ENCODE data around the gene CCDC39.

Gene CCDC39

DNA sequence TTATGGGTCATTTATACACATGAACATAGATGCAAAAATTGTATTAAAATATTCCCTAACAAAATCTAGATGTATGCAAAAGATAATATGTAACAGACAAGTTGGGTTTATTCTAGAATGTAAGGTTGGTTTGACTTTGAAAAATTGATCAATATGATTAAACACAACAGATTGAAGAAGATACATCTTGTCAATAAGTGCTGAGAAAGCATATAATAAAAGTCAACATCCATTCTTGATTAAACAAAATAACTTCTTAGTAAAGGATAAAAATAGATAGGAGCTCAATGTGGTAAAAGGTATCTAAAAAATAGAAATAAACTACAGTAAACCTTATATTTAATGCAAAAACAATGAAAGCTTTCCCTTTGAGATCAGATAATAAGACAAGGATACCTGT lies 38.3 kb downstream of the CCDC39 start:
- no peak overlapping the region for H3K4me3 Mint-ChIP-seq
- H3K27ac Mint-ChIP-seq: no peak overlapping the region
- no peaks in the 10 kb centered on the region for H3K27me3 Mint-ChIP-seq (ENCODE audit: low read depth)
- TF ChIP-seq CTCF (IDR thresholded peaks at IDR 0.05; ENCODE audit: unreplicated experiment in 3 of 3): no peak
- no peaks in the 10 kb centered on the region for H3K36me3 Mint-ChIP-seq (ENCODE audit: low read depth)
- no peaks in the 10 kb centered on the region for H3K4me1 Mint-ChIP-seq
- H3K9me3 Mint-ChIP-seq: no peaks in the 10 kb centered on the region

GRCh38 chr3:180633722-180634121 lies 45.6 kb downstream of the CCDC39 start:
- H3K36me3 Mint-ChIP-seq (ENCODE audit: low read depth): no peaks in the 10 kb centered on the region
- no peak overlapping the region for H3K4me3 Mint-ChIP-seq
- peak in 2 of 3 experiments; percentile 26 to 32 for TF ChIP-seq CTCF (IDR thresholded peaks at IDR 0.05; ENCODE audit: unreplicated experiment in 3 of 3)
- peak overlapping the region; percentile 17 to 87 (median 23) for H3K27ac Mint-ChIP-seq
- no peaks in the 10 kb centered on the region for H3K9me3 Mint-ChIP-seq
- H3K4me1 Mint-ChIP-seq: no peaks in the 10 kb centered on the region
- H3K27me3 Mint-ChIP-seq (ENCODE audit: low read depth): peaks cover 4% of the 10 kb centered on the region

DNA sequence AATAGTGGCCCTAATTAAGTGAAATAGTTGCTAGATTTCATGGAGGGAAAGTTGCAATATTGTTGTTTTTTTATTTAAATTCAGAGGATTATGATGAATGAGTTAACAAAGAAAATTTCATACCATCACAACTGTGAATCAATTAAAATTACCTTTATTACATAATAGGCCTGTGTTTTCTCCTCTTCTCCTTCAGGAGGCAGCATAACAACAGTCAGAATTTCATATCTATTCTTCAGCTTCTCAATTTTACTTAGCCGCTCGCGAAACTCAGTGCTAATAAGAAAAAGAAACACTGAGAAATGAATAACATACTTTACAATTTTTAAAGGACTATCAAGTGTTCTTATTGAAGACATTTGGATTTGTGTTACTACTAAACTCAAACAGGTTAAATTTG lies 48.0 kb downstream of the CCDC39 start:
- H3K4me1 Mint-ChIP-seq: no peaks in the 10 kb centered on the region
- H3K36me3 Mint-ChIP-seq (ENCODE audit: low read depth): no peaks in the 10 kb centered on the region
- H3K4me3 Mint-ChIP-seq: no peak overlapping the region
- no peak overlapping the region for H3K27ac Mint-ChIP-seq
- no peak for TF ChIP-seq CTCF (IDR thresholded peaks at IDR 0.05; ENCODE audit: unreplicated experiment in 3 of 3)
- H3K9me3 Mint-ChIP-seq: no peaks in the 10 kb centered on the region
- peaks cover 4% of the 10 kb centered on the region for H3K27me3 Mint-ChIP-seq (ENCODE audit: low read depth)

- H3K9me3 Mint-ChIP-seq: no peaks in the 10 kb centered on the region
- no peak for TF ChIP-seq CTCF (IDR thresholded peaks at IDR 0.05; ENCODE audit: unreplicated experiment in 3 of 3)
- peaks cover 3% of the 10 kb centered on the region for H3K36me3 Mint-ChIP-seq (ENCODE audit: low read depth)
- H3K4me1 Mint-ChIP-seq: no peaks in the 10 kb centered on the region
- no peak overlapping the region for H3K4me3 Mint-ChIP-seq
- H3K27me3 Mint-ChIP-seq (ENCODE audit: low read depth): peaks cover 4% of the 10 kb centered on the region
- no peak overlapping the region for H3K27ac Mint-ChIP-seq
These were observed 48.9 kb downstream of the CCDC39 start for GRCh38 chr3:180630371-180630770.

GRCh38 chr3:180626844-180627243 lies 52.4 kb downstream of the CCDC39 start:
- Mint-ChIP-seq H3K36me3 (ENCODE audit: low read depth) (peaks cover 16% of the 10 kb centered on the region), H3K4me3 (no peak overlapping the region), H3K4me1 (no peaks in the 10 kb centered on the region), H3K27me3 (ENCODE audit: low read depth) (no peaks in the 10 kb centered on the region), H3K9me3 (peaks cover 3% of the 10 kb centered on the region), H3K27ac (no peak overlapping the region)
- TF ChIP-seq CTCF (IDR thresholded peaks at IDR 0.05; ENCODE audit: unreplicated experiment in 3 of 3): no peak

DNA sequence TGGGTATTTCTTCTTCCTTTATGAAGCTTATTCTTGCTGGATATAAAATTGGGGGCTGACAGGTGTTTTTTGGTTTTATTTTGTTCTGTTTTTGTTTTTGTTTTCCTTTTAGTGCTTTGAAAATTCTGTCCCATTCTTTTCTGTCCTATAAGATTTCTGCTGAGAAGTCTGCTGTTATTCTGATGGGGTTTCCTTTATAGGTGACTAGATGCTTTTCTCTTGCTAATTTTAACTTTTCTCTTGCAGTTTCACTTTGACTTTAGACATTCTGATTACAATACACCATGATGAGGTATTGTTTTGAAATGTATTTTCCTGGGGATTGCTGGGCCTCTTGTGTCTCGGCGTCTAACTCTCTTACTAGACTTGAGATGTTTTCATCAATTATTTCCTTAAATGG lies 54.6 kb downstream of the CCDC39 start:
- Mint-ChIP-seq H3K27me3 (ENCODE audit: low read depth) (no peaks in the 10 kb centered on the region), H3K9me3 (peaks cover 3% of the 10 kb centered on the region), H3K4me3 (no peak overlapping the region), H3K36me3 (ENCODE audit: low read depth) (peaks cover 16% of the 10 kb centered on the region), H3K4me1 (peaks cover 4% of the 10 kb centered on the region), H3K27ac (no peak overlapping the region)
- TF ChIP-seq CTCF (IDR thresholded peaks at IDR 0.05; ENCODE audit: unreplicated experiment in 3 of 3): no peak
